H1 (cell line): ENCODE results near the gene PRKN. TPM values are rescaled to one million over a fixed set of nuclear protein-coding genes. Genes with fewer than 3 reads are reported as not detected.

Source experiments
- CTCF ChIA-PET: fragments of 300-600 bp; sonication (Branson Sonifier 250); formaldehyde crosslinking; loops from one replicate; lab custom pipeline; 2021; ENCODE audit not compliant: partially characterized antibody; lab: Charles Lee
- POLR2A ChIA-PET: fragments of 300-600 bp; sonication (Branson Sonifier 250); formaldehyde crosslinking; loops from one replicate; lab custom pipeline; 2021; ENCODE audit warnings: inconsistent platforms; ENCODE audit not compliant: partially characterized antibody; lab: Charles Lee
- DNase-seq, 2 experiments: peaks; one replicate each; pipeline versions ENCODE4 v3.0.0 to v3.0.0-alpha.2; 2010 to 2022; ENCODE audit warnings: low spot score in 2 of 2, low read depth in 1 of 2, mixed read lengths in 1 of 2
- FAIRE-seq: peaks from 2 replicates; lab custom pipeline; 2011; peaks lifted over from hg19 to GRCh38; lab: Jason Lieb, UNC
- H2AFZ ChIP-seq: 2 replicates; pipeline ENCODE4 v1.8.1; 2012; ENCODE audit warnings: low read length, inconsistent platforms
- H2AK5ac ChIP-seq: 2 replicates; pipeline ENCODE4 v1.6.1; 2013; ENCODE audit warnings: low read depth, low read length
- H2BK120ac ChIP-seq: replicated peaks from 2 replicates; pipeline ENCODE3; 2013; ENCODE audit warnings: low read depth, low read length, inconsistent platforms
- H2BK12ac ChIP-seq: 2 replicates; pipeline ENCODE4 v1.6.1; 2013; ENCODE audit warnings: low read depth, low read length
- H2BK15ac ChIP-seq: 2 replicates; pipeline ENCODE4 v1.6.1; 2013; ENCODE audit warnings: low read length
- H2BK20ac ChIP-seq: 2 replicates; pipeline ENCODE4 v1.6.1; 2013; ENCODE audit warnings: low read length
- H2BK5ac ChIP-seq: 2 replicates; pipeline ENCODE4 v1.6.1; 2013; ENCODE audit warnings: low read depth, low read length
- H3K14ac ChIP-seq: 2 replicates; pipeline ENCODE4 v1.6.1; 2013; ENCODE audit warnings: inconsistent platforms; ENCODE audit not compliant: insufficient read length
- H3K18ac ChIP-seq: 2 replicates; pipeline ENCODE4 v1.6.1; 2013; ENCODE audit warnings: low read length; ENCODE audit errors: extremely low read depth
- H3K23ac ChIP-seq: 2 replicates; pipeline ENCODE4 v1.6.1; 2013; ENCODE audit warnings: inconsistent platforms; ENCODE audit not compliant: insufficient read length
- H3K23me2 ChIP-seq: 2 replicates; pipeline ENCODE4 v1.6.1; 2013; ENCODE audit warnings: low read depth, low read length
- H3K27ac ChIP-seq: 2 replicates; pipeline ENCODE4 v1.6.1; 2011; ENCODE audit warnings: low read depth, low read length, inconsistent platforms
- H3K27me3 ChIP-seq, 4 experiments: replicated peaks in 1 of 4; 1 replicate in 1 of 4; 2 replicates in 3 of 4; pipeline versions ENCODE4 v1.6.1 to v1.8.1; 2011 to 2013; ENCODE audit warnings: low read length in 3 of 4, mild to moderate bottlenecking in 3 of 4, inconsistent platforms in 2 of 4, mixed read lengths in 2 of 4, moderate library complexity in 1 of 4; ENCODE audit not compliant: control insufficient read depth in 3 of 4, insufficient read depth in 3 of 4; ENCODE audit errors: extremely low read depth in 1 of 4
- H3K36me3 ChIP-seq, 4 experiments: 2 replicates each; pipeline versions ENCODE4 v1.6.1 to v1.8.1; 2011 to 2013; ENCODE audit warnings: mild to moderate bottlenecking in 4 of 4, low read length in 3 of 4, moderate library complexity in 2 of 4, control low read depth in 1 of 4, inconsistent platforms in 1 of 4; ENCODE audit not compliant: insufficient read depth in 4 of 4, control insufficient read depth in 2 of 4
- H3K4ac ChIP-seq: replicated peaks from 2 replicates; pipeline ENCODE3; 2013; ENCODE audit warnings: low read length, low read depth, mixed read lengths, inconsistent platforms; ENCODE audit not compliant: insufficient read length
- H3K4me1 ChIP-seq, 4 experiments: replicated peaks in 1 of 4; 1 replicate in 1 of 4; 2 replicates in 3 of 4; pipeline versions ENCODE4 v1.6.1 to v1.8.1; 2011 to 2013; ENCODE audit warnings: low read length in 3 of 4, inconsistent platforms in 2 of 4, mixed read lengths in 1 of 4; ENCODE audit not compliant: insufficient read depth in 4 of 4, control insufficient read depth in 3 of 4
- H3K4me2 ChIP-seq, 2 experiments: 2 replicates each; pipeline versions ENCODE4 v1.6.1 to v1.8.1; 2011 to 2013; ENCODE audit warnings: low read depth in 2 of 2, low read length in 2 of 2, control low read depth in 1 of 2, inconsistent platforms in 1 of 2, mild to moderate bottlenecking in 1 of 2; ENCODE audit not compliant: insufficient read depth in 1 of 2
- H3K4me3 ChIP-seq, 4 experiments: fragments of 200-600, 300-600 bp in 1 of 4; sonication (generic), shearing (Covaris generic), sonication (Bioruptor Twin) in 1 of 4; 2 replicates each; pipeline versions ENCODE4 v1.5.1 to v1.8.1; 2011 to 2016; ENCODE audit warnings: low read length in 4 of 4, low read depth in 3 of 4, control low read depth in 2 of 4, inconsistent platforms in 2 of 4, mild to moderate bottlenecking in 2 of 4, mixed read lengths in 1 of 4, moderate library complexity in 1 of 4; ENCODE audit not compliant: insufficient read depth in 2 of 4; ENCODE audit errors: extremely low read depth in 1 of 4
- H3K56ac ChIP-seq: replicated peaks from 2 replicates; pipeline ENCODE3; 2013; ENCODE audit warnings: low read depth, mild to moderate bottlenecking, mixed read lengths, low read length, inconsistent platforms; ENCODE audit not compliant: insufficient read length
- H3K79me1 ChIP-seq: 2 replicates; pipeline ENCODE4 v1.6.1; 2013; ENCODE audit warnings: low read depth, low read length, control low read depth
- H3K79me2 ChIP-seq, 2 experiments: 2 replicates each; pipeline versions ENCODE4 v1.6.1 to v1.8.1; 2012 to 2013; ENCODE audit warnings: low read length in 2 of 2, mild to moderate bottlenecking in 2 of 2, inconsistent platforms in 1 of 2; ENCODE audit not compliant: insufficient read depth in 2 of 2, control insufficient read depth in 1 of 2
- H3K9ac ChIP-seq, 4 experiments: replicated peaks in 1 of 4; 1 replicate in 1 of 4; 2 replicates in 3 of 4; pipeline versions ENCODE4 v1.6.1 to v1.8.1; 2011 to 2013; ENCODE audit warnings: low read depth in 3 of 4, low read length in 3 of 4, control low read depth in 2 of 4, mild to moderate bottlenecking in 2 of 4, moderate library complexity in 2 of 4, inconsistent platforms in 1 of 4; ENCODE audit errors: extremely low read depth in 1 of 4
- H3K9me3 ChIP-seq, 2 experiments: 2 replicates each; pipeline versions ENCODE4 v1.6.1 to v1.8.1; 2012 to 2013; ENCODE audit warnings: mild to moderate bottlenecking in 2 of 2, moderate library complexity in 2 of 2, control low read depth in 1 of 2, inconsistent platforms in 1 of 2, low read depth in 1 of 2, low read length in 1 of 2, mixed read lengths in 1 of 2; ENCODE audit not compliant: insufficient read depth in 2 of 2
- H4K20me1 ChIP-seq, 2 experiments: replicated peaks in 1 of 2; 2 replicates each; pipeline versions ENCODE3 to v1.8.1; 2011 to 2013; ENCODE audit warnings: inconsistent platforms in 2 of 2, low read length in 2 of 2, mild to moderate bottlenecking in 1 of 2; ENCODE audit not compliant: insufficient read depth in 2 of 2, control insufficient read depth in 1 of 2
- H4K5ac ChIP-seq: 2 replicates; pipeline ENCODE4 v1.6.1; 2013; ENCODE audit warnings: low read length, low read depth, mixed read lengths, inconsistent platforms; ENCODE audit not compliant: insufficient read length
- H4K8ac ChIP-seq: 2 replicates; pipeline ENCODE4 v1.8.0; 2013; ENCODE audit warnings: mild to moderate bottlenecking, moderate library complexity, low read length, inconsistent platforms; ENCODE audit not compliant: insufficient read depth; ENCODE audit errors: extremely low read depth
- H4K91ac ChIP-seq: replicated peaks from 2 replicates; pipeline ENCODE3; 2013; ENCODE audit warnings: low read length, mixed read lengths, inconsistent platforms; ENCODE audit not compliant: insufficient read length
- CBX5 ChIP-seq: fragments of 300-800, 300-1000 bp; sonication (generic); IDR thresholded peaks from 2 replicates; pipeline ENCODE4 v1.7.1; 2016; ENCODE audit warnings: antibody characterized with exemption, low read length, low read depth
- CEBPB ChIP-seq: IDR thresholded peaks from 2 replicates; pipeline ENCODE4 v1.6.1; 2012; ENCODE audit warnings: low read depth, low read length
- E2F6 ChIP-seq: IDR thresholded peaks from 2 replicates; pipeline ENCODE4 v1.6.1; 2012; ENCODE audit warnings: inconsistent platforms
- EGR1 ChIP-seq: IDR thresholded peaks from 2 replicates; pipeline ENCODE4 v1.6.1; 2011; ENCODE audit warnings: low read depth, low read length, borderline replicate concordance
- JUN ChIP-seq: IDR thresholded peaks from 2 replicates; pipeline ENCODE4 v1.6.1; 2011; ENCODE audit warnings: low read depth, mild to moderate bottlenecking, improper control_type of control experiment, low read length
- KDM1A ChIP-seq: fragments of 200-600, 300-600 bp; sonication (generic); IDR thresholded peaks from 2 replicates; pipeline ENCODE4 v1.7.1; 2016; ENCODE audit warnings: mild to moderate bottlenecking, low read length, borderline replicate concordance
- KDM4A ChIP-seq: IDR thresholded peaks from one replicate; pipeline ENCODE4 v1.7.1; 2012; ENCODE audit warnings: low read depth, mild to moderate bottlenecking, moderate library complexity, low read length, inconsistent platforms; ENCODE audit not compliant: severe bottlenecking
- MAFK ChIP-seq: IDR thresholded peaks from 2 replicates; pipeline ENCODE4 v1.6.1; 2012; ENCODE audit warnings: low read depth, mild to moderate bottlenecking, improper control_type of control experiment, low read length
- POLR2AphosphoS5 ChIP-seq: IDR thresholded peaks from 2 replicates; pipeline ENCODE4 v1.6.1; 2011; ENCODE audit warnings: low read depth, low read length
- POU5F1 ChIP-seq: IDR thresholded peaks from 2 replicates; pipeline ENCODE4 v1.6.1; 2011; ENCODE audit warnings: low read depth, mild to moderate bottlenecking, low read length, moderate library complexity
- SP2 ChIP-seq: IDR thresholded peaks from 2 replicates; pipeline ENCODE4 v1.6.1; 2012; ENCODE audit warnings: mild to moderate bottlenecking, low read length, inconsistent platforms
- TCF12 ChIP-seq: IDR thresholded peaks from 2 replicates; pipeline ENCODE4 v1.6.1; 2011; ENCODE audit warnings: low read depth, mild to moderate bottlenecking, low read length
- TEAD4 ChIP-seq: IDR thresholded peaks from 2 replicates; pipeline ENCODE4 v1.6.1; 2012; ENCODE audit warnings: low read depth, low read length, inconsistent platforms, mixed read lengths
- WGBS, 2 experiments: shearing (Covaris generic) in 1 of 2; methylation state at CpG; one replicate each; pipeline versions ENCODE4 v1.1.6 to v1.1.7; 2013 to 2015; ENCODE audit warnings: low lambda C conversion rate in 2 of 2, mixed read lengths in 2 of 2, inconsistent platforms in 1 of 2, low coverage in 1 of 2, missing lambda C conversion rate in 1 of 2; ENCODE audit not compliant: insufficient replicate concordance in 2 of 2, insufficient coverage in 1 of 2, insufficient read length in 1 of 2; ENCODE audit errors: extremely low coverage in 1 of 2, missing lambda C conversion rate in 1 of 2; 5-methylcytosine and 5-hydroxymethylcytosine counted together
- polyA plus RNA-seq, 7 experiments: library from polyadenylated mRNA; depleted of rRNA in 3 of 7; stranded (reverse) in 5 of 7; unstranded in 2 of 7; fragments of >200 nt in 5 of 7; fragments of 200-250 nt in 2 of 7; gene quantifications; 1 replicate in 5 of 7; 2 replicates in 1 of 7; 4 replicates in 1 of 7; pipeline versions ENCODE4 v1.2.1 to v1.2.3, GENCODE V29; 2011 to 2013; ENCODE audit warnings: missing spikeins in 2 of 7, mixed read lengths in 2 of 7
- total RNA-seq: library from RNA; stranded (reverse); fragmentation: NEBNext Ultra II Directional; extraction: Animal tissue kit (Norgen Biotek cat#: 25700); gene quantifications from 2 replicates; pipeline ENCODE4 v1.2.1, GENCODE V29; 2021
- TF ChIP-seq, protein P1 (sequence below): IDR thresholded peaks from 2 replicates; pipeline ENCODE4 v1.6.1; 2012; ENCODE audit warnings: low read length, inconsistent platforms

The PRKN gene
- total and polyA plus RNA-seq, 2 of the 8 experiments (the other 6 are each of a cell fraction or from before 2014, with no cell fraction given): 0.13 to 0.29 TPM

DNA sequence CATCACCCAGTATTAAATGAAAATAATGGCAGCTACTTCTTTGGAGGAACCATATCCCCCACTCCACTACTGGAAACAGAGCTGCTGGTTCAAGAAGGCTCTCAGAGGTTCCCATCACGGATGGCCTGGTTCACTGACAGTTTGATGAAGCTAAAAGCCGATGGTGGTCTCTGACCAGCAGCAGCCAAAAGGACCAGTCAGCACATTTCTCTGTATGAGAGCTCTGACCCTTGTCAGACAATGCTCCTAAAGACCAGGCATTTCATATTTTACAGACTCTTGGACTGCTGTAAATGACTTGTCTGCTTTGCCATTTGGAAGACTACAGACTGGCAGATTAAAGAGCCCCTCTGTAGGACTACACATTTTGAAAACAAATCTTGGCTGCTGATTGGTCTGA, 16.6 kb downstream of the PRKN start:
- no peak overlapping the region for H4K8ac ChIP-seq
- no peak overlapping the region for H2BK120ac ChIP-seq
- no peak overlapping the region for H2BK12ac ChIP-seq
- H3K27ac ChIP-seq: no peak overlapping the region
- no peak for DNase-seq
- no peak overlapping the region for H2BK20ac ChIP-seq
- H2BK5ac ChIP-seq: no peak overlapping the region
- no peaks in the 10 kb centered on the region for H3K79me1 ChIP-seq
- peaks cover 0 to 5% (median 2%) of the 10 kb centered on the region in 4 experiments; a peak in 3 of 7 replicates for H3K4me1 ChIP-seq
- H3K36me3 ChIP-seq: no peaks in the 10 kb centered on the region
- H3K4me2 ChIP-seq: no peak overlapping the region
- POLR2A ChIA-PET: no interaction called here
- no peak for FAIRE-seq
- no peaks in the 10 kb centered on the region for H4K20me1 ChIP-seq
- no peak overlapping the region for H3K23ac ChIP-seq
- H3K4ac ChIP-seq: no peak overlapping the region
- H3K56ac ChIP-seq: no peak overlapping the region
- H3K27me3 ChIP-seq: no peaks in the 10 kb centered on the region
- no peak overlapping the region for H3K4me3 ChIP-seq
- 88% methylated on average over 2 of the region's 2 CpGs; no CpG with 5 or more reads in 1 of the 2 experiments for WGBS, 2 experiments
- H4K5ac ChIP-seq: no peak overlapping the region
- no peaks in the 10 kb centered on the region for H3K79me2 ChIP-seq
- H3K14ac ChIP-seq: no peak overlapping the region
- no peak overlapping the region for H2BK15ac ChIP-seq
- H2AFZ ChIP-seq: no peak overlapping the region
- no peak overlapping the region for H4K91ac ChIP-seq
- no peak overlapping the region for H2AK5ac ChIP-seq
- CTCF ChIA-PET: no interaction called here
- no peak overlapping the region for H3K9ac ChIP-seq
- peaks cover 0 to 5% of the 10 kb centered on the region in 2 experiments; a peak in 1 of 4 replicates for H3K9me3 ChIP-seq
- no peak overlapping the region for H3K18ac ChIP-seq
- no peaks in the 10 kb centered on the region for H3K23me2 ChIP-seq
- TF ChIP-seq E2F6 (no peak), EGR1 (no peak), MAFK (no peak), POLR2AphosphoS5 (no peak), CEBPB (no peak), POU5F1 (no peak), SP2 (no peak), TEAD4 (no peak), KDM1A (no peak), KDM4A (no peak), TCF12 (no peak), CBX5 (no peak), JUN (no peak)
- TF ChIP-seq, protein P1, sequence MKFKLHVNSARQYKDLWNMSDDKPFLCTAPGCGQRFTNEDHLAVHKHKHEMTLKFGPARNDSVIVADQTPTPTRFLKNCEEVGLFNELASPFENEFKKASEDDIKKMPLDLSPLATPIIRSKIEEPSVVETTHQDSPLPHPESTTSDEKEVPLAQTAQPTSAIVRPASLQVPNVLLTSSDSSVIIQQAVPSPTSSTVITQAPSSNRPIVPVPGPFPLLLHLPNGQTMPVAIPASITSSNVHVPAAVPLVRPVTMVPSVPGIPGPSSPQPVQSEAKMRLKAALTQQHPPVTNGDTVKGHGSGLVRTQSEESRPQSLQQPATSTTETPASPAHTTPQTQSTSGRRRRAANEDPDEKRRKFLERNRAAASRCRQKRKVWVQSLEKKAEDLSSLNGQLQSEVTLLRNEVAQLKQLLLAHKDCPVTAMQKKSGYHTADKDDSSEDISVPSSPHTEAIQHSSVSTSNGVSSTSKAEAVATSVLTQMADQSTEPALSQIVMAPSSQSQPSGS: no peak
